ENCODE measurements around the gene ZNF668.
"Not testable (repeated sequence)": the region's sequence is repeated elsewhere in the genome, so short reads cannot be mapped to it uniquely, and the experiment has no call there.

The ZNF668 gene

GRCh38 chr16:31100876-31101641 lies 27.0 kb upstream of the ZNF668 start:
- not testable (repeated sequence) for DNase-seq

GRCh38 chr16:31099860-31100638 lies 26.0 kb upstream of the ZNF668 start:
- DNase-seq: peak; percentile 17

GRCh38 chr16:31094424-31095120 lies 20.5 kb upstream of the ZNF668 start, which contains the start of gene VKORC1:
VKORC1 (minus strand) TSS chr16:31094797; CDS start chr16:31094729, 68 bp downstream.
- DNase-seq: peak; percentile 99

- no peak for DNase-seq
Measured at GRCh38 chr16:31094088-31094423, 20.0 kb upstream of the ZNF668 start.

GRCh38 chr16:31093132-31093703 lies 19.2 kb upstream of the ZNF668 start:
- DNase-seq: peak; percentile 13

- DNase-seq: no peak
Measured at GRCh38 chr16:31092330-31092729, 18.3 kb upstream of the ZNF668 start.

- DNase-seq: no peak
Measured at GRCh38 chr16:31090540-31090939, 16.5 kb upstream of the ZNF668 start.

GRCh38 chr16:31089199-31089598 lies 15.2 kb upstream of the ZNF668 start:
- no peak for DNase-seq

GRCh38 chr16:31088459-31089183 lies 14.6 kb upstream of the ZNF668 start, which contains the start of gene PRSS53:
PRSS53 (minus strand) TSS chr16:31088943; CDS start chr16:31088809, 134 bp downstream.
- no peak for DNase-seq

- DNase-seq: no peak
Measured at GRCh38 chr16:31087971-31088370, 13.9 kb upstream of the ZNF668 start.

GRCh38 chr16:31087481-31087880 lies 13.4 kb upstream of the ZNF668 start:
- no peak for DNase-seq

GRCh38 chr16:31086629-31086906 lies 12.5 kb upstream of the ZNF668 start:
- DNase-seq: no peak

- DNase-seq: no peak
Measured at GRCh38 chr16:31085873-31086628, 12.0 kb upstream of the ZNF668 start.

GRCh38 chr16:31085411-31085810 lies 11.4 kb upstream of the ZNF668 start:
- DNase-seq: no peak

GRCh38 chr16:31084584-31085302 lies 10.7 kb upstream of the ZNF668 start:
- no peak for DNase-seq

GRCh38 chr16:31083981-31084380 lies 9.9 kb upstream of the ZNF668 start:
- no peak for DNase-seq

- no peak for DNase-seq
Measured at GRCh38 chr16:31083556-31083955, 9.5 kb upstream of the ZNF668 start.

- no peak for DNase-seq
Measured at GRCh38 chr16:31083081-31083480, 9.0 kb upstream of the ZNF668 start.

- DNase-seq: no peak
Measured at GRCh38 chr16:31082368-31083045, 8.5 kb upstream of the ZNF668 start.
